ENCODE measurements around the gene KCNAB3. TPM values are rescaled to one million over a fixed set of nuclear protein-coding genes. Genes with fewer than 3 reads are reported as not detected.
A peak's percentile ranks its signal among the peaks of the same experiment; 100 is the strongest.

Gene KCNAB3
- polyA plus RNA-seq, 1 donor from 2014 or later = 5.6 TPM

DNA sequence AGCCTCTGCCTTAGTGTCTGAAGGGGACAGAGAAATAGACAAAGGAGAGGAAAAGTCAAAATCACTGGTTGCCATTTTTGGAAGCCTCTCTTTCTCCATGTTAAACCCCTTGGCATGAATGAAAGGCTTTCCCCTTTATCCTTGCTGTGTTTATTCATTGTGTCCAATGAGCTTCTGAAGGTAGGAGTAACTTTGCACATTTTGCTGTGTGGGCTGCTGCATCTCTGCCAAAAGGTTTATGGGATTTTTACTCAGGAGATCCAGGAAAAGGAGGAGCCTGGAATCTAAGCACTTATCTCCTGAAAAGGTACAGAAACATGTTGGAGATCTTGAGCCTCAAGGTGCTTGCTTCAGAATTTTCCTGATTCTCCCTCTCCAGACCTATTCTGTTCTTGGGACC is 6.2 kb upstream of the KCNAB3 start:
- Histone ChIP-seq H3K4me3 (ENCODE audit: low read length) (peak overlapping the region; percentile 45), H3K27ac (ENCODE audit: low read length) (no peak overlapping the region), H3K4me2 (ENCODE audit: low read length) (peak overlapping the region; percentile 25), H3K9me3 (ENCODE audit: low read length) (no peaks in the 10 kb centered on the region), H3K9ac (ENCODE audit: low read length) (peak overlapping the region; percentile 2), H4K20me1 (ENCODE audit: insufficient read depth) (no peaks in the 10 kb centered on the region), H3K79me2 (replicated peaks; ENCODE audit: insufficient read depth, low read length) (peaks cover 37% of the 10 kb centered on the region), H2AFZ (ENCODE audit: low read depth, low read length) (no peak overlapping the region), H3F3A (ENCODE audit: insufficient read depth, low read length, poor library complexity, severe bottlenecking) (no peaks in the 10 kb centered on the region), H3K36me3 (ENCODE audit: insufficient read depth, low read length) (peaks cover 6% of the 10 kb centered on the region), H3K27me3 (ENCODE audit: insufficient read depth, low read depth, low read length) (no peaks in the 10 kb centered on the region), H3K9me2 (ENCODE audit: insufficient read depth, low read length) (no peaks in the 10 kb centered on the region)
- TF ChIP-seq TAF1 (IDR thresholded peaks at IDR 0.05; ENCODE audit: low read depth) (no peak), SMC3 (conservative IDR thresholded peaks at IDR 0.05; ENCODE audit: poor library complexity) (no peak), MXI1 (conservative IDR thresholded peaks at IDR 0.05; ENCODE audit: poor library complexity, severe bottlenecking) (no peak), POLR2AphosphoS5 (IDR thresholded peaks at IDR 0.05) (no peak), EP300 (conservative IDR thresholded peaks at IDR 0.05; ENCODE audit: poor library complexity, severe bottlenecking) (no peak), EZH2 (IDR thresholded peaks at IDR 0.05; ENCODE audit: borderline replicate concordance, insufficient read depth, low read length, poor library complexity, severe bottlenecking) (no peak), RAD21 (conservative IDR thresholded peaks at IDR 0.05) (no peak)
- TF ChIP-seq, protein P1, sequence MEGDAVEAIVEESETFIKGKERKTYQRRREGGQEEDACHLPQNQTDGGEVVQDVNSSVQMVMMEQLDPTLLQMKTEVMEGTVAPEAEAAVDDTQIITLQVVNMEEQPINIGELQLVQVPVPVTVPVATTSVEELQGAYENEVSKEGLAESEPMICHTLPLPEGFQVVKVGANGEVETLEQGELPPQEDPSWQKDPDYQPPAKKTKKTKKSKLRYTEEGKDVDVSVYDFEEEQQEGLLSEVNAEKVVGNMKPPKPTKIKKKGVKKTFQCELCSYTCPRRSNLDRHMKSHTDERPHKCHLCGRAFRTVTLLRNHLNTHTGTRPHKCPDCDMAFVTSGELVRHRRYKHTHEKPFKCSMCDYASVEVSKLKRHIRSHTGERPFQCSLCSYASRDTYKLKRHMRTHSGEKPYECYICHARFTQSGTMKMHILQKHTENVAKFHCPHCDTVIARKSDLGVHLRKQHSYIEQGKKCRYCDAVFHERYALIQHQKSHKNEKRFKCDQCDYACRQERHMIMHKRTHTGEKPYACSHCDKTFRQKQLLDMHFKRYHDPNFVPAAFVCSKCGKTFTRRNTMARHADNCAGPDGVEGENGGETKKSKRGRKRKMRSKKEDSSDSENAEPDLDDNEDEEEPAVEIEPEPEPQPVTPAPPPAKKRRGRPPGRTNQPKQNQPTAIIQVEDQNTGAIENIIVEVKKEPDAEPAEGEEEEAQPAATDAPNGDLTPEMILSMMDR (IDR thresholded peaks at IDR 0.05; ENCODE audit: poor library complexity, severe bottlenecking) = no peak
- TF ChIP-seq, protein P2, sequence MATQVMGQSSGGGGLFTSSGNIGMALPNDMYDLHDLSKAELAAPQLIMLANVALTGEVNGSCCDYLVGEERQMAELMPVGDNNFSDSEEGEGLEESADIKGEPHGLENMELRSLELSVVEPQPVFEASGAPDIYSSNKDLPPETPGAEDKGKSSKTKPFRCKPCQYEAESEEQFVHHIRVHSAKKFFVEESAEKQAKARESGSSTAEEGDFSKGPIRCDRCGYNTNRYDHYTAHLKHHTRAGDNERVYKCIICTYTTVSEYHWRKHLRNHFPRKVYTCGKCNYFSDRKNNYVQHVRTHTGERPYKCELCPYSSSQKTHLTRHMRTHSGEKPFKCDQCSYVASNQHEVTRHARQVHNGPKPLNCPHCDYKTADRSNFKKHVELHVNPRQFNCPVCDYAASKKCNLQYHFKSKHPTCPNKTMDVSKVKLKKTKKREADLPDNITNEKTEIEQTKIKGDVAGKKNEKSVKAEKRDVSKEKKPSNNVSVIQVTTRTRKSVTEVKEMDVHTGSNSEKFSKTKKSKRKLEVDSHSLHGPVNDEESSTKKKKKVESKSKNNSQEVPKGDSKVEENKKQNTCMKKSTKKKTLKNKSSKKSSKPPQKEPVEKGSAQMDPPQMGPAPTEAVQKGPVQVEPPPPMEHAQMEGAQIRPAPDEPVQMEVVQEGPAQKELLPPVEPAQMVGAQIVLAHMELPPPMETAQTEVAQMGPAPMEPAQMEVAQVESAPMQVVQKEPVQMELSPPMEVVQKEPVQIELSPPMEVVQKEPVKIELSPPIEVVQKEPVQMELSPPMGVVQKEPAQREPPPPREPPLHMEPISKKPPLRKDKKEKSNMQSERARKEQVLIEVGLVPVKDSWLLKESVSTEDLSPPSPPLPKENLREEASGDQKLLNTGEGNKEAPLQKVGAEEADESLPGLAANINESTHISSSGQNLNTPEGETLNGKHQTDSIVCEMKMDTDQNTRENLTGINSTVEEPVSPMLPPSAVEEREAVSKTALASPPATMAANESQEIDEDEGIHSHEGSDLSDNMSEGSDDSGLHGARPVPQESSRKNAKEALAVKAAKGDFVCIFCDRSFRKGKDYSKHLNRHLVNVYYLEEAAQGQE (IDR thresholded peaks at IDR 0.05; ENCODE audit: borderline replicate concordance) = no peak

DNA sequence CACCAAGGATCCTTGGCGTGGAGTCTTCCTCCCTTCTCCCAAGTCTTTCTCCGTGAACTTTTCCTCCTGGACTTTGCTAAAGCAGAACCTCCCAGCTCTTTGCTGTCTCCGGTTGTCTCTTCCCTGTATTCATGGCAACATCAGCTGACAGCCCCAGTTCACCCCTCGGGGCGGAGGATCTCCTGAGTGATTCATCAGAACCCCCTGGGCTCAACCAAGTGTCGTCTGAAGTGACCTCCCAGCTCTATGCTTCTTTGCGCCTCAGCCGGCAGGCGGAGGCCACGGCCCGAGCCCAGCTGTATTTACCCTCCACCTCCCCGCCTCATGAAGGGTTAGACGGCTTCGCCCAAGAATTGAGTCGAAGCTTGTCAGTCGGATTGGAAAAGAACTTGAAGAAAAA is 3.3 kb upstream of the KCNAB3 start:
- no peaks in the 10 kb centered on the region for H3K9me2 ChIP-seq (ENCODE audit: insufficient read depth, low read length)
- H3F3A ChIP-seq (ENCODE audit: insufficient read depth, low read length, poor library complexity, severe bottlenecking) = no peaks in the 10 kb centered on the region
- no peaks in the 10 kb centered on the region for H3K9me3 ChIP-seq (ENCODE audit: low read length)
- peak overlapping the region; percentile 91 for H3K4me3 ChIP-seq (ENCODE audit: low read length)
- no peaks in the 10 kb centered on the region for H3K36me3 ChIP-seq (ENCODE audit: insufficient read depth, low read length)
- peaks cover 41% of the 10 kb centered on the region for H3K79me2 ChIP-seq (replicated peaks; ENCODE audit: insufficient read depth, low read length)
- H2AFZ ChIP-seq (ENCODE audit: low read depth, low read length) = peak overlapping the region; percentile 78
- peak overlapping the region; percentile 93 for H3K4me2 ChIP-seq (ENCODE audit: low read length)
- H4K20me1 ChIP-seq (ENCODE audit: insufficient read depth) = no peaks in the 10 kb centered on the region
- H3K9ac ChIP-seq (ENCODE audit: low read length) = peak overlapping the region; percentile 86
- H3K27ac ChIP-seq (ENCODE audit: low read length) = no peak overlapping the region
- TF ChIP-seq EZH2 (IDR thresholded peaks at IDR 0.05; ENCODE audit: borderline replicate concordance, insufficient read depth, low read length, poor library complexity, severe bottlenecking) (no peak), POLR2AphosphoS5 (IDR thresholded peaks at IDR 0.05) (no peak), RAD21 (conservative IDR thresholded peaks at IDR 0.05) (no peak), EP300 (conservative IDR thresholded peaks at IDR 0.05; ENCODE audit: poor library complexity, severe bottlenecking) (no peak), MXI1 (conservative IDR thresholded peaks at IDR 0.05; ENCODE audit: poor library complexity, severe bottlenecking) (no peak), TAF1 (IDR thresholded peaks at IDR 0.05; ENCODE audit: low read depth) (no peak), SMC3 (conservative IDR thresholded peaks at IDR 0.05; ENCODE audit: poor library complexity) (no peak)
- TF ChIP-seq, protein P1 (IDR thresholded peaks at IDR 0.05; ENCODE audit: poor library complexity, severe bottlenecking) = no peak
- TF ChIP-seq, protein P2 (IDR thresholded peaks at IDR 0.05; ENCODE audit: borderline replicate concordance) = no peak
- no peaks in the 10 kb centered on the region for H3K27me3 ChIP-seq (ENCODE audit: insufficient read depth, low read depth, low read length)
